Muscle of leg (tissue), 11 donors: Measurements from ENCODE around the gene SHH. TPM values are rescaled to one million over a fixed set of nuclear protein-coding genes. Genes with fewer than 3 reads are reported as not detected.

Experiments used
- DNase-seq: peaks from one replicate; pipeline ENCODE4 v3.0.0; 2013
- H3K27ac ChIP-seq: one replicate; pipeline ENCODE4 v1.5.1; 2013; ENCODE audit warnings: mild to moderate bottlenecking, low read length, control low read depth
- H3K27me3 ChIP-seq: one replicate; pipeline ENCODE4 v1.6.1; 2013; ENCODE audit warnings: low read length; ENCODE audit not compliant: control insufficient read depth, insufficient read depth
- H3K36me3 ChIP-seq: one replicate; pipeline ENCODE4 v1.6.1; 2013; ENCODE audit warnings: low read length; ENCODE audit not compliant: control insufficient read depth, insufficient read depth
- H3K4me1 ChIP-seq: one replicate; pipeline ENCODE4 v1.6.1; 2013; ENCODE audit warnings: low read length; ENCODE audit not compliant: control insufficient read depth, insufficient read depth
- H3K4me3 ChIP-seq: one replicate; pipeline ENCODE4 v1.5.1; 2013; ENCODE audit warnings: low read length, control low read depth
- H3K9me3 ChIP-seq: replicated peaks from 2 replicates; pipeline ENCODE4 v1.6.1; 2013; ENCODE audit warnings: low read depth, low read length; ENCODE audit not compliant: control insufficient read depth
- WGBS: methylation state at CpG from one replicate; pipeline ENCODE4 v1.1.5; 2013; ENCODE audit warnings: missing lambda C conversion rate; ENCODE audit not compliant: insufficient coverage; 5-methylcytosine and 5-hydroxymethylcytosine counted together
- polyA plus RNA-seq, 8 donors: library from polyadenylated mRNA; unstranded; fragments of 120-200 nt; gene quantifications; one replicate each; pipeline versions ENCODE4 v1.2.1 to v1.2.3, GENCODE V29; 2013; ENCODE audit warnings: inconsistent platforms in 1 of 8, low replicate concordance in 1 of 8; ENCODE audit not compliant: insufficient read length in 8 of 8, insufficient read depth in 1 of 8
- total RNA-seq: library from RNA; stranded (reverse); fragments of 120-200 nt; gene quantifications from one replicate; pipeline ENCODE4 v1.2.4, GENCODE V29; 2013

Gene SHH
- total and polyA plus RNA-seq, 9 donors: under 0.01 to 0.72 (median 0.05) TPM; not detected in 1

DNA sequence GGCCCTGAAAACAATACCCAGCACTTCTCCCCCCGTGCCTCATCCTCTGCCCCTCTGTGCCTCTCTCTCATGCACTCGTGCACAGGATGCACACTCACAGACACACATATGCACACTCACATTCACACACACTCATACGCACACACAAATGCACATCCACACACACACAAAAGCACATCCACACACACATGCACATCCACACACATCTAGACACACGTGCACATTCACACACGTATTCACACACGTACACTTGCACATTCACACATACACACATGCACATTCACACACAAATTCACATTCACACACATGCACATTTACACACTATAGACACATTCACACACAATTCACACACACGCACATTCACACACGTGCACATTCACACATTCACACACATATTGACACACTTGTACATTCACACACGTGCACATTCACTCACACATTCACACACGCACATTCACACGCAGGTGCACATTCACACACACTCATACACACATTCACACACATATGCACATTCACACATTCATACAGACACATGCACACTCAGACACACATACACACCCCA is 19.2 kb downstream of the SHH start:
- Histone ChIP-seq H3K4me3 (no peak overlapping the region), H3K4me1 (peaks cover 3% of the 10 kb centered on the region), H3K27ac (no peak overlapping the region), H3K36me3 (no peaks in the 10 kb centered on the region), H3K9me3 (no peaks in the 10 kb centered on the region), H3K27me3 (peaks cover 23% of the 10 kb centered on the region)
- 88% methylated on average over 11 of the region's 11 CpGs for WGBS
- DNase-seq: no peak

- no peak for DNase-seq
- H3K27me3 ChIP-seq: peaks cover 26% of the 10 kb centered on the region
- no peaks in the 10 kb centered on the region for H3K9me3 ChIP-seq
- 93% methylated on average over 8 of the region's 14 CpGs for WGBS
- peaks cover 4% of the 10 kb centered on the region for H3K4me1 ChIP-seq
- no peak overlapping the region for H3K4me3 ChIP-seq
- no peak overlapping the region for H3K27ac ChIP-seq
- no peaks in the 10 kb centered on the region for H3K36me3 ChIP-seq
Measured at GRCh38 chr7:155792315-155792960, 19.8 kb downstream of the SHH start.

DNA sequence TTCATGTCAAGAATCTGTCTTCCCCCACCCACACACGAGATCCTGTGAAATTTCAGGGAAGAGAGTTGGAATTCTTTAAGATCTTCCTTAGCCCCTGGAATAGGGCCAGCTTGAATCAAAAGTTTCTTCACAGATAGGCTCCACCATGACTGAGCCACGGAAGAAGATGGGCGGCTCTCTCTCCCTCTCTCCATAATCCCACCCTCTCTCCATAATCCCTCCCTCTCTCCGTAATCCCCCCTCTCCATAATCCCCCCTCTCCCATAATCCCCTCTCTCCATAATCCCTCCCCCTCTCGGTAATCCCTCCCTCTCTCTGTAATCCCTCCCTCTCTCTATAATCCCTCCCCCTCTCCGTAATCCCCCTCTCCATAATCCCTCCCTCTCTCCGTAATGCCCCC is 20.4 kb downstream of the SHH start:
- peaks cover 26% of the 10 kb centered on the region for H3K27me3 ChIP-seq
- DNase-seq: no peak
- peaks cover 4% of the 10 kb centered on the region for H3K4me1 ChIP-seq
- H3K27ac ChIP-seq: no peak overlapping the region
- H3K4me3 ChIP-seq: no peak overlapping the region
- H3K9me3 ChIP-seq: no peaks in the 10 kb centered on the region
- H3K36me3 ChIP-seq: no peaks in the 10 kb centered on the region
- WGBS: 91% methylated on average over 3 of the region's 7 CpGs

DNA sequence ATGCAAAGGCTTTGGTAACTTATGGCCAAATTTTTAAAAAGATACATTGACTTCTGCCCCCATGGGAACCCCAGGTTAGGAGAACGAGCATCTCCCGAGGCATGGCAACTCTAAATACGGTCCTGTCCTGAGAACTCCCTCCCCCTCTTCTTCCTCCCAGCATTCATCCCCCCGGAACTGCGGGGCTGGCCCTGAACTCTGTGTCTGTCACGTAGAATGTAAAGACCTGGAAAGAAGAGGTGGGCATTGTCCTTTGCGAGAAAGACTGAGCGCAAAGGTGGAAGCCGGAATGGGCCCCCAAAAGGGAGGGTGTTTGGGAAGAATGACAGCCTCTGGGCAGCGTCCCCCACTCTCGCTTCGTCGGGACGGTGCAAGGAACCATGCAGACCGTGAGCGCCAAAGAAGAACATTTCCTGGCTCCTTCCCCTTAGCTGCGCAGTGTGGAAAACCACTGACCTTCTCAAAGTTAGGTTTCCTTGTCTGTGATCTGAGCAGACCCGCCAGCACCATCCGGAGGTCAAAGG is 21.0 kb downstream of the SHH start:
- peaks cover 24% of the 10 kb centered on the region for H3K27me3 ChIP-seq
- H3K4me3 ChIP-seq: no peak overlapping the region
- H3K9me3 ChIP-seq: no peaks in the 10 kb centered on the region
- WGBS: 81% methylated on average over 15 of the region's 19 CpGs
- peaks cover 2% of the 10 kb centered on the region for H3K4me1 ChIP-seq
- DNase-seq: no peak
- H3K36me3 ChIP-seq: no peaks in the 10 kb centered on the region
- no peak overlapping the region for H3K27ac ChIP-seq

- H3K9me3 ChIP-seq: no peaks in the 10 kb centered on the region
- H3K27ac ChIP-seq: no peak overlapping the region
- peaks cover 19% of the 10 kb centered on the region for H3K27me3 ChIP-seq
- no peak for DNase-seq
- H3K4me3 ChIP-seq: no peak overlapping the region
- H3K4me1 ChIP-seq: peaks cover 2% of the 10 kb centered on the region
- no CpG with 5 or more reads among the region's 8 CpGs for WGBS
- no peaks in the 10 kb centered on the region for H3K36me3 ChIP-seq
Measured at GRCh38 chr7:155790666-155791065, 21.6 kb downstream of the SHH start.

DNA sequence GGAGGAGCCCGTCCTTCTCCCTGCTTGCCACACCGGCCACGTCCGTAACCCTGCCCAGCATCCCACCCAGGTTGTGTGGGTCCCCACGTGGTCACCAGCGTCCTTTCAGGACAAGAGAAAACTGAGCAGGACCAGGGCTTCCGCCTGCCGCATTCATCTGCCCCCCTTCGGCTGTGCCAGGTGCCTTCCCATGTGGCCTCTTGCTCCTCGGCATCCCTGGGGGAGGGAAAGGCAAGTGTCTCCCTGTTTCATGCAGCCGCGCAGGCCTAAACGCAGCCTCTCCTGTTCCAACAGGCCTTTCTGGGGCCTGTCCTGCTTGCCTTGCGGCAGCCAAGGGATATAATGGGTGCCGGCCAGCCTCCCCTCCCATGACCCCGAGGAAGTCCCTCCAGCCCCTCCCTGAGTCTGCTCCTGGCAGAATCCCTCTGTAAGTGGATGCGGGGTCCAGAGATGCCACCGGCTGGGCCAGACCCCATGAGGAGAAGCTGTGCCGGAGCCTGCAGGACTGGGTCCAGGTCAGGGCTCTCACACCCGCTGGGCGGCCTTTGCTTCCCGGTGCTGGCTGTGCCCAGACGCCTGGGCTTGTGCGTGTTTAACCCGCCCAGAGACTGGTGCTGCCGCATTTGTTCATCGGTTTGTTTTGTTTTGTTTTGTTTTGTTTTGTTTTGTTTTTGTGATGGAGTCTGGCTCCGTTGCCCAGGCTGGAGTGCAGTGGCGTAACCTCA is 23.1 kb downstream of the SHH start:
- H3K9me3 ChIP-seq: no peaks in the 10 kb centered on the region
- no peak for DNase-seq
- no peak overlapping the region for H3K27ac ChIP-seq
- H3K36me3 ChIP-seq: peaks cover 2% of the 10 kb centered on the region
- peaks cover 2% of the 10 kb centered on the region for H3K4me1 ChIP-seq
- no peak overlapping the region for H3K4me3 ChIP-seq
- 86% methylated on average over 22 of the region's 29 CpGs for WGBS
- peaks cover 14% of the 10 kb centered on the region for H3K27me3 ChIP-seq

GRCh38 chr7:155788616-155789000 is 23.7 kb downstream of the SHH start:
- WGBS: 88% methylated on average over 19 of the region's 22 CpGs
- H3K27ac ChIP-seq: no peak overlapping the region
- peaks cover 2% of the 10 kb centered on the region for H3K4me1 ChIP-seq
- DNase-seq: no peak
- no peaks in the 10 kb centered on the region for H3K9me3 ChIP-seq
- peaks cover 14% of the 10 kb centered on the region for H3K27me3 ChIP-seq
- peaks cover 8% of the 10 kb centered on the region for H3K36me3 ChIP-seq
- H3K4me3 ChIP-seq: no peak overlapping the region

GRCh38 chr7:155787171-155787851 is 25.0 kb downstream of the SHH start:
- under 1% methylated on average over 54 of the region's 68 CpGs for WGBS
- peak overlapping the region; percentile 31 for H3K4me3 ChIP-seq
- DNase-seq: no peak

GRCh38 chr7:155786491-155786890 is 25.8 kb downstream of the SHH start:
- Histone ChIP-seq H3K4me1 (peaks cover 2% of the 10 kb centered on the region), H3K4me3 (no peak overlapping the region), H3K36me3 (peaks cover 19% of the 10 kb centered on the region), H3K27ac (no peak overlapping the region), H3K9me3 (no peaks in the 10 kb centered on the region), H3K27me3 (peaks cover 14% of the 10 kb centered on the region)
- 89% methylated on average over 7 of the region's 10 CpGs for WGBS
- DNase-seq: no peak

More at GRCh38 chr7:155787171-155787851, 25.0 kb downstream of the SHH start:
- Histone ChIP-seq H3K36me3 (peaks cover 15% of the 10 kb centered on the region), H3K27me3 (peaks cover 14% of the 10 kb centered on the region), H3K9me3 (no peaks in the 10 kb centered on the region), H3K4me1 (peaks cover 2% of the 10 kb centered on the region), H3K27ac (no peak overlapping the region)

GRCh38 chr7:155785536-155785935 is 26.7 kb downstream of the SHH start:
- Histone ChIP-seq H3K4me3 (no peak overlapping the region), H3K27ac (no peak overlapping the region), H3K36me3 (peaks cover 28% of the 10 kb centered on the region), H3K4me1 (peaks cover 2% of the 10 kb centered on the region), H3K27me3 (peaks cover 14% of the 10 kb centered on the region), H3K9me3 (no peaks in the 10 kb centered on the region)
- DNase-seq: no peak
- 91% methylated on average over 8 of the region's 10 CpGs for WGBS
